HFFc6 (cell line): ENCODE measurements around the gene CELF4. TPM values are rescaled to one million over a fixed set of nuclear protein-coding genes. Genes with fewer than 3 reads are reported as not detected.

ENCODE experiments used
- DNase-seq: peaks from one replicate; pipeline ENCODE4 v3.0.0-alpha.2; 2018
- H3K27ac Mint-ChIP-seq: 2 replicates; pipeline ENCODE4 v1.8.0; 2020; ENCODE audit warnings: mild to moderate bottlenecking, mixed read lengths
- H3K27me3 Mint-ChIP-seq: 2 replicates; pipeline ENCODE4 v1.8.0; 2021; ENCODE audit warnings: mild to moderate bottlenecking, moderate library complexity, mixed read lengths; ENCODE audit not compliant: insufficient read depth
- H3K36me3 Mint-ChIP-seq: 2 replicates; pipeline ENCODE4 v1.8.0; 2021; ENCODE audit warnings: low read depth, mixed read lengths
- H3K4me1 Mint-ChIP-seq: 2 replicates; pipeline ENCODE4 v1.8.0; 2020; ENCODE audit warnings: low read depth, mixed read lengths
- H3K4me3 Mint-ChIP-seq: 2 replicates; pipeline ENCODE4 v1.8.0; 2020; ENCODE audit warnings: mild to moderate bottlenecking, moderate library complexity, mixed read lengths
- H3K9me3 Mint-ChIP-seq: 2 replicates; pipeline ENCODE4 v1.8.0; 2020; ENCODE audit warnings: mild to moderate bottlenecking, mixed read lengths
- total RNA-seq, 6 experiments: library from RNA; stranded (reverse); fragmentation: NEBNext Ultra II Directional; extraction: Animal tissue kit (Norgen Biotek cat#: 25700); gene quantifications; 2 replicates in 1 of 6; 3 replicates in 5 of 6; pipeline ENCODE4 v1.2.3, GENCODE V29; 2021
- TF ChIP-seq, protein P1 (sequence below): fragments of 200-600 bp; sonication (generic); IDR thresholded peaks from 2 replicates; pipeline ENCODE4 v1.5.0; 2021; ENCODE audit warnings: antibody characterized with exemption, mild to moderate bottlenecking

Gene CELF4
- total RNA-seq, 6 experiments from 2014 or later = not detected

GRCh38 chr18:37538526-37539205 lies 26.9 kb downstream of the CELF4 start:
- DNase-seq = no peak
- no peak overlapping the region for H3K27ac Mint-ChIP-seq
- peaks cover 49% of the 10 kb centered on the region for H3K27me3 Mint-ChIP-seq
- TF ChIP-seq, protein P1, sequence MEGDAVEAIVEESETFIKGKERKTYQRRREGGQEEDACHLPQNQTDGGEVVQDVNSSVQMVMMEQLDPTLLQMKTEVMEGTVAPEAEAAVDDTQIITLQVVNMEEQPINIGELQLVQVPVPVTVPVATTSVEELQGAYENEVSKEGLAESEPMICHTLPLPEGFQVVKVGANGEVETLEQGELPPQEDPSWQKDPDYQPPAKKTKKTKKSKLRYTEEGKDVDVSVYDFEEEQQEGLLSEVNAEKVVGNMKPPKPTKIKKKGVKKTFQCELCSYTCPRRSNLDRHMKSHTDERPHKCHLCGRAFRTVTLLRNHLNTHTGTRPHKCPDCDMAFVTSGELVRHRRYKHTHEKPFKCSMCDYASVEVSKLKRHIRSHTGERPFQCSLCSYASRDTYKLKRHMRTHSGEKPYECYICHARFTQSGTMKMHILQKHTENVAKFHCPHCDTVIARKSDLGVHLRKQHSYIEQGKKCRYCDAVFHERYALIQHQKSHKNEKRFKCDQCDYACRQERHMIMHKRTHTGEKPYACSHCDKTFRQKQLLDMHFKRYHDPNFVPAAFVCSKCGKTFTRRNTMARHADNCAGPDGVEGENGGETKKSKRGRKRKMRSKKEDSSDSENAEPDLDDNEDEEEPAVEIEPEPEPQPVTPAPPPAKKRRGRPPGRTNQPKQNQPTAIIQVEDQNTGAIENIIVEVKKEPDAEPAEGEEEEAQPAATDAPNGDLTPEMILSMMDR = no peak
- no peaks in the 10 kb centered on the region for H3K9me3 Mint-ChIP-seq
- H3K4me3 Mint-ChIP-seq = no peak overlapping the region
- H3K4me1 Mint-ChIP-seq = no peaks in the 10 kb centered on the region
- no peaks in the 10 kb centered on the region for H3K36me3 Mint-ChIP-seq

DNA sequence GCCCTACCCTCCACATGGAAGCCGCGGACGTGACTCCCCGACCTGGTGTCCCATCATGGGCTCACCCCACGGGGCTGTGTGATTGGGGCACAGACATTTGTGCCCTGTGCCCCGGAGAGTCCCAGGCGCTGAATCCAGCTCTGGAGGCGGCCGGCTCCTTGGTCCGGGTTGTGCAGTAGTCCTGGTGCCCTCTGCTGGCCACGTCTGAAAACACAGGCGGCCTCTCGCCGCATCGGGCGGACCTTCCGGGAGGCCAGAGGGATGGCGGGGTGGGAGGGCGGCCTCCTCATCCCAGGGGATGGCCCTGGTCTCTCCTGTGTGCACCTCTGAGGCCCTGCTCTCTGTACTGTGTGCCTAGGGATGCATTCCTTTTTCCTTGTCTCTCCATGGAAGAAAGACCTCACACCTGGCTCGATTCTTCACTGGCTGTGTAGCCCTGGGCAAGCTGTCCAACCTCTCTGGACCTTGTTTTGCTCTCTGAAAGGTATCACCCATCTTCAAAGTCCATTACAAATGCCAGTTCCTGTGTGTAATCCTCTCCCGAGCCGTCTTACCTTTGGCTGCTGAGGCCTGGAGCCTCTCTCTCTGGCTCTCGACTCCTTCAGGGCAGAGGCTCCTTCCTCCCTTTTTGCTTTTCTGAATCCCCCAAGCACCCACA lies 27.6 kb downstream of the CELF4 start:
- H3K36me3 Mint-ChIP-seq = no peaks in the 10 kb centered on the region
- no peaks in the 10 kb centered on the region for H3K4me1 Mint-ChIP-seq
- H3K4me3 Mint-ChIP-seq = no peak overlapping the region
- no peak overlapping the region for H3K27ac Mint-ChIP-seq
- H3K9me3 Mint-ChIP-seq = no peaks in the 10 kb centered on the region
- TF ChIP-seq, protein P1 = peak; percentile 93
- H3K27me3 Mint-ChIP-seq = peaks cover 53% of the 10 kb centered on the region
- peak; percentile 55 for DNase-seq

DNA sequence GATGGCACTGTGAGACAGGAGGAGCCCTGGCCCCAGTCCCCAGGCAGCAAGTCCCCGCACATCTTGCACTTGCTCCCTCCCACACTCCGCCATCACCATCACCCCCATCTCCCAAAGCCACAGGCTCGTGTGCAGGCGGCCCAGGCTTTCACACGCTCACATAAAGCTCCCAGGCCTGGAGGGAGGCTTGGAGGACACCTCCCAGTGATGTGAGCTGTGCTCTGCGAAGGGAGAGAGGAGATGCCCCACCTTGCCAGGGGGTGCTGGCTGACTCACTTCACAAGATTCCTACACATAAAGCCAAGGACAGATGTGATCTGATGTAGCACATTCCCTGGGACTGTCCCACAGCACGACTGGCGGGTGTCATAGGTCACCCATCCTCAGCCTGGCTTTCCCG lies 28.9 kb downstream of the CELF4 start:
- H3K4me1 Mint-ChIP-seq = no peaks in the 10 kb centered on the region
- no peak for DNase-seq
- H3K27ac Mint-ChIP-seq = no peak overlapping the region
- no peaks in the 10 kb centered on the region for H3K9me3 Mint-ChIP-seq
- H3K4me3 Mint-ChIP-seq = no peak overlapping the region
- no peaks in the 10 kb centered on the region for H3K36me3 Mint-ChIP-seq
- peaks cover 52% of the 10 kb centered on the region for H3K27me3 Mint-ChIP-seq
- TF ChIP-seq, protein P1 = no peak

DNA sequence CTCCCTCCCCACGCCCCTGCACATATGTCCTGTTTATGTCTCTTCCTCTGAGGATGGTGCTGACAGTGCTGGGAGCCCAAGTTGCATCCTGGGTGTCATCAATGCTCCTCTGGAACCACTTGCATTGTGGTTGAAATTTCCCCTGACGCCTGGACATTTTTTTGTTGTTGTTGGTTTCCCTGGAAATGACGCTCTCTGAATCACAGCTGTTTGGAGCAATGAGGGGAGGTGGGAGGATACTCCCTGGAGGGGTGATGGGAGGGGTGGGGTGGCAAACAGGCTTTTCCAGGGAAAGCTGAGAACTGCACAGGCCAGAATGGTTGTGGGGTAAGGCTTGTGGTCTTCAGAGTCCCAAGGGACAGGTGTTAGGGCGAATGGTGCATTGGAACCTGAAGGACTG lies 29.6 kb downstream of the CELF4 start:
- no peak overlapping the region for H3K4me3 Mint-ChIP-seq
- H3K4me1 Mint-ChIP-seq = no peaks in the 10 kb centered on the region
- H3K9me3 Mint-ChIP-seq = no peaks in the 10 kb centered on the region
- peak; percentile 28 for DNase-seq
- no peaks in the 10 kb centered on the region for H3K36me3 Mint-ChIP-seq
- TF ChIP-seq, protein P1 = no peak
- peaks cover 46% of the 10 kb centered on the region for H3K27me3 Mint-ChIP-seq
- H3K27ac Mint-ChIP-seq = no peak overlapping the region; the same call in 1 of the 2 replicates

DNA sequence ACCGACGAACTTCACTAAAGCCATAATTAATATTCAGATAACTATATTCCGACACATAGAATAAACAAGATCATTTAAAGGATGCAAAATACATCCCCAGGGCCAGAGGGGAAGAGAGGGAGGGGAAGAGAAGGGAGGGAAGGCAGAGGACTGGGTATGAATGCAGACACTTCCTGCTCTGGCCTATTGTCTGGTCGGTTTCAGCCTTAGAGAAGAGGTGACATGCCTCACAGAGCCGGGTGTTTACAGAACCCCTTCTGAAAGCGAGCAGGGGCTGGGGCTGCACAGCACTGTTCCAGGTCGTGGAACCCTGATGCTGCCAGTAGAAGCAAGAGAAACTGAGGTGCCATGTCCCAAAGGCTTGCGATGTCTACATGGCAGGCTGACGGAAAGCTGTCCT lies 31.0 kb downstream of the CELF4 start:
- Mint-ChIP-seq H3K9me3 (no peaks in the 10 kb centered on the region), H3K36me3 (no peaks in the 10 kb centered on the region), H3K4me3 (no peak overlapping the region), H3K4me1 (no peaks in the 10 kb centered on the region), H3K27me3 (peaks cover 47% of the 10 kb centered on the region), H3K27ac (no peak overlapping the region)
- TF ChIP-seq, protein P1 = no peak
- DNase-seq = no peak
